SU-DHL-6 (cell line): ENCODE data around the gene IL21.

ENCODE experiments used
- EZH2phosphoT487 ChIP-seq: fragments of 200-600 bp; sonication (generic), shearing (Covaris generic); conservative IDR thresholded peaks from 2 replicates; pipeline ENCODE4 v1.6.1; 2018; ENCODE audit warnings: mild to moderate bottlenecking, antibody characterized with exemption, low read length, moderate library complexity, mixed read lengths
- TF ChIP-seq, protein P1 (sequence below): fragments of 200-600 bp; sonication (generic); IDR thresholded peaks from one replicate; pipeline ENCODE4 v1.5.1; 2017; ENCODE audit warnings: antibody characterized with exemption, mild to moderate bottlenecking, low read length, moderate library complexity; ENCODE audit not compliant: insufficient read depth, poor library complexity, severe bottlenecking

DNA sequence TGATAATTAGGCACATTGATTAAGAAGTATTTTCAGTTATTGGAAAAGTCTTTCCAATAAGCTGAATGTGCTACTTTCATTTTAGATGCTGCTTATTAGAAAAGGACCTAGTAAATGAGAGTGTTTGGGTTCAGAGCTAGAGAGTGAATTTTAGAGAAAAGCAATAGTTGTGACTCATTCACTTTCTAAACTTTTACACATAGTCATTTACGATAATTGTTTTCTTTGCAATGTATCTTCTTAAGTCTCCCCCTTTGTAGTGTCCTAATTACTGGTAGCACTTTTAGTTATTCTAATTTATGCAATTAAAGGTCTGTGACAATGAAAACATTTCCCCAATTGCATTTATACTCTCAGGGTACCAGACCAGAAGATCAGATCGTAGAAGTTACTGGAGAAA, 1.3 kb downstream of the IL21 start:
- TF ChIP-seq, protein P1, sequence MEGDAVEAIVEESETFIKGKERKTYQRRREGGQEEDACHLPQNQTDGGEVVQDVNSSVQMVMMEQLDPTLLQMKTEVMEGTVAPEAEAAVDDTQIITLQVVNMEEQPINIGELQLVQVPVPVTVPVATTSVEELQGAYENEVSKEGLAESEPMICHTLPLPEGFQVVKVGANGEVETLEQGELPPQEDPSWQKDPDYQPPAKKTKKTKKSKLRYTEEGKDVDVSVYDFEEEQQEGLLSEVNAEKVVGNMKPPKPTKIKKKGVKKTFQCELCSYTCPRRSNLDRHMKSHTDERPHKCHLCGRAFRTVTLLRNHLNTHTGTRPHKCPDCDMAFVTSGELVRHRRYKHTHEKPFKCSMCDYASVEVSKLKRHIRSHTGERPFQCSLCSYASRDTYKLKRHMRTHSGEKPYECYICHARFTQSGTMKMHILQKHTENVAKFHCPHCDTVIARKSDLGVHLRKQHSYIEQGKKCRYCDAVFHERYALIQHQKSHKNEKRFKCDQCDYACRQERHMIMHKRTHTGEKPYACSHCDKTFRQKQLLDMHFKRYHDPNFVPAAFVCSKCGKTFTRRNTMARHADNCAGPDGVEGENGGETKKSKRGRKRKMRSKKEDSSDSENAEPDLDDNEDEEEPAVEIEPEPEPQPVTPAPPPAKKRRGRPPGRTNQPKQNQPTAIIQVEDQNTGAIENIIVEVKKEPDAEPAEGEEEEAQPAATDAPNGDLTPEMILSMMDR: no peak
- TF ChIP-seq EZH2phosphoT487: no peak
